Stimulated activated CD4-positive, alpha-beta T cell treated with anti-CD3 and anti-CD28 coated beads, Interleukin-2, amount 100 ng/mL, for 48 hours (primary cell): ENCODE data around the gene OBSL1.

Experiments used
- DNase-seq, 2 donors: peaks; one replicate each; pipeline ENCODE4 v3.0.0-alpha.2; 2020

Gene OBSL1

DNA sequence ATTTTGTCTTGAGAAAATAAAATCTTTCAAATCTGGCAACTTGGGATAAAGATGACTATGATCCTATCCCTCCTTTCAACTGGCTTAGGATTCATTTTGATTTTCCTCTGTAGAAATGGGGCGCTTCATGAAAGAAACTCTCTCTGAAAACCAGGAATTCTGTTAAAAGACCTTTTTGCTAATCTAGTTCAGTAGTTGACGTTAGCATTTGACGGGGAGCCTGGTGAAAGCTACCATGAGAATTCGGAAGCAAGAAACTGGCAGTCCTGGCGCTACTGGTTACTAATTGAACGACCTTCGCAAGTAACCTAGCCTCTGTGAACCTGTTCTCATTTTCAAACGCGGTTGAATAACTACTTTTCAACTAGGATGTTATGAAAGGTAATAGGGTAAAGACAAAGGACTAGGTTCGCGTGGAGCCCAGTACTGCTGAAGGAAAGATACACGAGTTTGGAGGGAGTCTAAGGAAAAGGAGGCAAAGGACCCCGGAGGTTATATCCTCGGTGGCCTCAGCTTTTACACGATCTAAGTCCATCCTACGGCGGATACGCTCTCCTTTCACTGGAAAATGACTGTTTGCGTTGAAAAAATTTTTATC lies 25.7 kb upstream of the OBSL1 start:
- DNase-seq: no peak

DNA sequence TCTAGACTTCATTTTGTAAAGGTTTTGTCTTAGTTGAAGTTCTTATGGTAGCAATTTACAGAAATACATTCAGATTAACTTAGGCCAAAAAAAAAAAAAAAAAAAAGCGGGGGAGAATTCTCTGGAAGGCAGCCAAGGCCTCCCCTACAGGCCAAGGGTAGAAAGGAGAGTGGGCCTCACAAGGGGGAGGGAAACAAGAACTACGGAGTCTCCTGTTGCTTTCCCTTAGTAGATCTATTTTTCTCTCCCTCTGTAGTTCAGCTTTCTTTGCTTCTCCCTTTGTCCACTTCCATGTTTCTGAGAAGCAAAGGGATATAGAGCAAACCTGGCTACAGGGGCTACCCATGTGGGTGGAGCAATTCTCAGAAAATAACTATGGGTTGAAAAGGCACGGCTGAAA lies 23.9 kb upstream of the OBSL1 start:
- DNase-seq: no peak

DNA sequence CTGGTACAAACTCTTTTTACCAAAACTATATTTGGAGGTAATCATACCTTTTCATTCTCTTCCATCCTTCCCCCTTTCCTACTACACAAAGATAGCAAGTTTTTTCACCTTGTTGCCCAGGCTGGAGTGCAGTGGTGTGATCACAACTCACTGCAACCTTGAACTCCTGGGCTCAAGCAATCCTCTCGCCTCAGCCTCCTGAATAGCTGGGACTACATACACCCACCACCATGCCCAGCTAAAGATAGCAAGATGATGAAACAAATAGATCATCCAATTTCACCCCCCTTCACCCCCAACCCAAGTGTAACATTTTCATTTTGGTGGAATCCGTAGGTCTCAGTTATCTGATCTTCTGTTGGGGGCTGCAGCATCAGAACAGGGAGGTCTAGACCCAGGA lies 21.8 kb upstream of the OBSL1 start:
- DNase-seq: no peak

DNA sequence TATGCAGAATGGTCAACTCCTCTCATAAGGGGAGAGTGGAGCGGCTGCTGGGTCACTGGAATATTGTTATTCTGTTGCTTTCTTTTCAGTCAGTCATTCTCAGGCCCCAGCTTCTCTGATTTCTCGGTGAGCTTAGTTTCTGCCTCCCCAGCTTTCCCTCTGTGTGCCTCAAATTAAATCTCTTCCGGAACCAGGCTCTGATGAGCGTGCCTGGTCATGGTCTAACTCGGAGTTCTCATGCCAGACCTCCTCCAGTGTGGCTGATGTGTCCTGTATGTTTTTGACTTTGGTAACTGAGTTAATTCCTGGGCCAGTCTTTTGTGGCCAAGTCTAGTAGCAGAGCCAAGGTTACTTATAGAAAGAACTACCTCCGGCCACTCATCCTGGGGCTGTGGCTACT lies 21.4 kb upstream of the OBSL1 start:
- DNase-seq: no peak

GRCh38 chr2:219591091-219591490 lies 19.8 kb upstream of the OBSL1 start:
- DNase-seq: no peak

DNA sequence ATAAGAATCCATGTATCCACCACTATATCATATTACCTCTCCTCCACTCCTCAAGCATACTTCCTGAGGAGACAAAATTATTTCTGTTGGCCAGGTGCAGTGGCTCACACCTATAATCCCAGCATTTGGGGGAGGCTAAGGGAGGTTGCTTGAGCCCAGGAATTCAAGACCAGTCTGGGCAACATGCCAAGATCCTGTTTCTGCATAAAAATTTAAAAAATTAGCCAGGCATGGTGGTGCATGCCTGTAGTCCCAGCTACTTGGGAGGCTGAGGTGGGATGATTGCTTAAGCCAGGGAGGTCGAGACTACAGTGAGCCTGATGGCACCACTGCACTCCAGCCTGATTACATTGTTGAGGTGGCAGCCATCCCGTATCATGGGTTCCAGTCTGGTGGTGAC lies 10.0 kb upstream of the OBSL1 start:
- no peak for DNase-seq

- no peak for DNase-seq
Observed at GRCh38 chr2:219578811-219579613, 7.7 kb upstream of the OBSL1 start.

GRCh38 chr2:219576505-219577388 lies 5.4 kb upstream of the OBSL1 start:
- no peak for DNase-seq

- no peak for DNase-seq
Observed at GRCh38 chr2:219575566-219576504, 4.5 kb upstream of the OBSL1 start.

GRCh38 chr2:219574484-219575311 lies 3.4 kb upstream of the OBSL1 start:
- no peak for DNase-seq

GRCh38 chr2:219573166-219573565 lies 1.8 kb upstream of the OBSL1 start:
- DNase-seq: no peak

- no peak for DNase-seq
Observed at GRCh38 chr2:219572237-219573001, 1.1 kb upstream of the OBSL1 start, which contains the start of gene INHA. TSS of gene INHA (plus strand) at chr2:219572310. CDS start at chr2:219572375, 65 bp downstream.

- DNase-seq: no peak
Observed at GRCh38 chr2:219570924-219571310, 422 bp downstream of the OBSL1 start.

DNA sequence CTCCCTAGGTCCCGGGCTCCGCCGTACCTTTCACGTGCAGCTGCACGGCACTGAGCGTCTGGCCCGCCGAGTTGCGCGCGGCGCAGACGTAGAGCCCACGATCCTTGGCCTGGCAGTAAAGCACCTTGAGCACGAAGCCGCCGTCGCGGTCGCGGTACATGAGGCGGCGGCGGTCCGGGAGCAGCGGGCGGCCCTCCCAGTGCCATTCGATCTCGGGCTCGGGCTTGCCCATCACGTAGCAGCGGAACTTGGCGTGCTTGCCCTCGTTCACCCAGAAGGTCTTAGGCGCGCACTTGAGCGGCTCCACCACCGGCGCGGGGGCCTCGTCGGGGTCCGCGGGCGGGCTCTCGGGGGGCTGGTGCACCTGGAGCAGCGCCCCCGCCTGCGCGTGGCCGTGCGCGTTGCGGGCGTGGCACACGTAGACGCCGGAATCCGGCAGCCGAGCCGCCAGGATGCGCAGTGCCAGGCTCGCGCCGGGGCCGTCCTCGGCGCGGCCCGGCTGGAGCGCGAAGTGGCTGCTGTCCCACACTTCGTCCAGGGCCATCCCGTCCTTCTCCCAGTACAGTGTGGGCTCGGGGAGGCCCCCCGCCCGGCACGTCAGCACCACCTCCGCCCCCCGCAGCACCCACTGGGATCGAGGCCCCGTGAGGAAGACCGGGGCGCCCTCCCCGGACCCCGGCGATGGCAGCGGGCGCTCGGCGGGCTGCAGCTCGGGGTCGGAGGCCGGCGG lies 980 bp downstream of the OBSL1 start:
- DNase-seq: no peak

GRCh38 chr2:219569635-219570034 lies 1.7 kb downstream of the OBSL1 start:
- no peak for DNase-seq

DNA sequence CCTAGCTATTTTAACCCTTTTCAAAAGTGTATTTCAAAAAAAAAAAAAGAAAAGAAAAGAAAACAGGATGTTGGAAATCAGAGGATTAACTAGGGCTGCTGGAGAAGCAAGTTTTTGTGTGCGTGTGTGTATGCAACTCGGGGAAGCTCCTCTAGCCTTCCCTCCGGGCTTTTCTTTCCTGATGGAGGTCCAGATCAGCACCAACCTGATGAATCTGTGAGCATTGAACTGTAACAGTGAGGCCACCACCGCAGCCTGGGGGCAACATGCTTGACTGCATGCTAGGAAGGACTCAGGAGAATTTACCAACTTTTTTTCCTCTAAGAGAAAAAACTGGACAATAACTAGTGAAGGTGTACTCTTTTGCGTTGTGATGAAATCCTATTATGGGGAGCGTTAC lies 2.3 kb downstream of the OBSL1 start:
- DNase-seq: no peak

GRCh38 chr2:219567791-219568361 lies 3.5 kb downstream of the OBSL1 start:
- DNase-seq: no peak

DNA sequence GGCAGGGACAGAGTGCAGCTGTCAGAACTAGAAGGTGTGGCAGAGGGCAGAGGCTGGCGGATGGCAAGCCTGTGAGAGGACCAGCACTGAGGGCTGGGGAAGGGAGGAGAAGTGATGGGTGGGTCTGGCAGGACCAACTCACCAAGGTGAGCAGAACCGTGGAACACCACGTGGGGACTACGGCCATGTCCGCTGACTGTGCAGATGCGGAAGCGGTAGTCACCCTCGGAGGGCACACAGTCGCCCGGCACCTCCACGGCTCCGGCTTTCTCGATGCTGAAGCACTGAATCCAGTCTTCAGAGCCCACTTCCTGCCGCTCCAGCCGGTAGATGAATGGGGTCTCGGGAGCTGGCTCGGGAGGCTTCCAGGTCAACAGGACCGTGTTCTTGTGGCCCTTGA lies 4.2 kb downstream of the OBSL1 start:
- DNase-seq: no peak

DNA sequence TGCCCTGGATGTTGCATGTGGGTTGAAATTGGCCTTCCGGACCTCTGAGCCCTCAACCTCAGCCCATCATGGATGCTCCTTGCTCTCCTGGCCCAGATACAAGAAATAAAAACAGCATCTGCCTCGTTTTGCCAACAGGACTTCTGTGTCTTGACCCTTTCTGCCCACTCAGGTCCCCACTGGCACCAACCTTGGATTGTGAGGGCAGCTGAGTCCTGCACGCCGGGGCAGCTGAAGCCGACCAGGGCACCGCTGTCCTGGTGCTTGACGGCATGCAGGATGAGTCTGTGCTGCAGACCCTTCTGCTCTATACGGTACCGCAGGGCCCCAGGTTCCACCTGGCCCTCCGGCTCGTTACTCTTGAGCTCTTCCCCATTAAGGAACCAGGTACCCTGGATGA lies 4.7 kb downstream of the OBSL1 start:
- no peak for DNase-seq
